Activated gamma-delta T cell (primary cell): Measurements from ENCODE around the gene LBR.

Source experiments
- DNase-seq: peaks from one replicate; lab custom pipeline; 2025; lab: John Stamatoyannopoulos, UW

The LBR gene

DNA sequence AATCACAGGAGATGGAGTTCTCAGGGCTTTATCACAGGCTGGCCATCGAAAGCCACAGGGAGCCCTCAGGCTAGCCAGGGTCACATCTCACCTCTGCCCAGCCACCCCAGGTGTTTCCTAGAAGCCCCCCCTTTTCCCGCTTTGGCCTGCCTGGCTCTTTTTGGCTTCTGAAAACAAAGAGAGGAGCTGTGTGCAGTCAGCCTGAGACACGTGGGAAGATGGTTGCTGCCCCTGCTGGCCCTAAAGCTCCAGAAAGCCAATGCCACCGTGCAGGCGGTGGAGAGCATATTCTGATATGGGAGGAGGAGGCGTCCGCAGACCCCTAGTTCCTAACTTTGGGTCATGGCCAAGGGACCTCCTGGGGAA is 18.7 kb upstream of the LBR start:
- DNase-seq, result no peak

DNA sequence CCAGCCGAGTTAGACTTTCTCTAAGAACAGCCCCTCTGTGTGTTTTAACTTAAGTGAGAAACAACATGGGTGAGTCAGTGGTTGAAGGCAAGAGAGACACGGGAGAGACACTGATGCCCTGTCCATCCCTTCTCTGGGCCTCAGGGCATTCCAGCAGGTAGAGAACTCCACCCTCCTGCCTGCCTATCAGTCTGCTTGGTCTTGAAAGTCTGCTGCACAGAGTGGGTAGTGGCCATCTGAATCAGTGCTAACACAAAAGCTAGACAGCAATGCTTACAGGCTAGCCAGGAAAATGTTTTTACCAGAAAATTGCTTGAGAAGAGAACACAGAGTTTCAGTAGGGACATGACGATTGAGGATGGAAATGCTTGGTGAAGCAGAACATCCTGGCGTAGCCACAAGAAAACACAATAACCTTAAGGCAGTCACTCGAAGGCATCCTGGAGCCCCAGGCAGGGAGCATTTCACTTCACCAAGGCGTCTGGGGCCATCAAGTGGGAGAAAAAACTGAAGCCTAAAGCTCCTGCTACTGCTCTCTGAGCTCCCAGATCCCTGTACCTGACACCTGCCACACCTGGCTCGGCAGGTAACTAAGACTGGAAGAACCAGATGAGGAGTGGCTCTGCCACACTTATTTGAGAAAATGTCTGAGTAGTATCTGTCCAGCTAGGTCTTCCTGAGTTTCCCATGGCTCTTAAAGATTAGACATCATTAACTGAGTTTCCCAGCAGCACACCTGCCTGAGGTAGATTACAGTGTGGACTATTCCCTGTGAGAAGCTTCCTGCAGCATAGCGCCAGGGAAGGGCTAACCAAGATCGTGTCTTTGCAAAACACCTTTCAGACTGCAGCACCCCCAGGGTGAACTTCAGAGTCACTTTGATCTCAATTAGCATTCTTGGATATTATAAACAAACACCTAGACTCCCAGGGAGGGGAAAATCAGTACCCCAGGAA is 18.1 kb upstream of the LBR start:
- no peak for DNase-seq

DNA sequence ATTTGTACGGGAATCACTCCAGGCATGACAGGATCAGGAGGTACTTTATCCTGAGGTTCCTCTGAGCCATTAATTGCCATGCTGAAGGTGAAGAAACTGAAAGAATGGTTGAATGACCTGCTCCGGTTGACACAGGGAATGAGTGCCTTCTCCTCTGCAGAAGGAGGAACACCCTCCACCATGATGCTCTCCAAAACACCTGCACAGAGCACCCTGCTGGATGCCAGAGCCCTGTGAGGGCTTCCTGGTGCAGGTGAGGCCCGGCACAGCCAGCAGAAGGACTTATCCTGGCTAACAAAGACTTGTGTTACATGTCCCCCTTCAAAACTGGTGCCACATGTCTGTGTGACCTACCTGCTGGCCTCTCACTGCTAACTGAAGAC is 14.3 kb upstream of the LBR start:
- DNase-seq, result no peak

DNA sequence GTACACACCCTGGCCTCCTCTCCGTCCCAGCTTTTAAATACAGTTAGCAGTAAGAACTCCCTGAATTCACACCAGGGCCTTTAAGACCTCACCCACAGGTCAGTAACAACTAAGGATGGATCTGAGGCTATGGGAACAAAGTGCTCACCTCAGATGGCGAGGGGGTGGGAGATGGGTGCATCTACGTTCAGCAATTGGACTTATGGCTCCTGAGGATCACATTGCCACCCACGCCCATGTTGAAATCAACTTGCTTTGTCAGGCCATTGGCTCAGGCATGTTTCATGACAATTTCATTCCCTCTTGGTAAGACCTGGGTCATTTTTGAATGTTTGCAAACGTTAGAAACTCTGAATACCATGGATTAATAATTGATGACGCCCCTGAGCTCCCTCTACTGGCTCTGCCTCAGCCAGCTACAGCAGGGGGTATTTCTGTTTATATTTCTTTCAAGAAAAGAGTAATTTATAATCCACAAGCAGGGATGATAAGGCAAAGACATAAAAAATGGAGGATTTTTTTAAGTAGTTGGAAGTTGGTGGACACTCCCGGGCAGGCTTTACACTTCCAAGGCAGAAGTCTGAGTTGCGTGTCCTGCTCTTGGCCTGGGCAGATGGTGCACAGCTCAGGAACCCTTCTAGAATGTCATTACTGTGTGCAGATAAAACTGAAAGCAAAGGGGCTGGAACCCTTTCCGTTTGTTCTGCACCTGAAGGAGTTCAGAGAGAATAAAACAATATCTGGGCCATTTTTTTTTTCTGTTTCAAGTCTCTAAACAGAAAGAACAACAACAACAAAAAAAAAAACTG is 13.7 kb upstream of the LBR start:
- no peak for DNase-seq

DNA sequence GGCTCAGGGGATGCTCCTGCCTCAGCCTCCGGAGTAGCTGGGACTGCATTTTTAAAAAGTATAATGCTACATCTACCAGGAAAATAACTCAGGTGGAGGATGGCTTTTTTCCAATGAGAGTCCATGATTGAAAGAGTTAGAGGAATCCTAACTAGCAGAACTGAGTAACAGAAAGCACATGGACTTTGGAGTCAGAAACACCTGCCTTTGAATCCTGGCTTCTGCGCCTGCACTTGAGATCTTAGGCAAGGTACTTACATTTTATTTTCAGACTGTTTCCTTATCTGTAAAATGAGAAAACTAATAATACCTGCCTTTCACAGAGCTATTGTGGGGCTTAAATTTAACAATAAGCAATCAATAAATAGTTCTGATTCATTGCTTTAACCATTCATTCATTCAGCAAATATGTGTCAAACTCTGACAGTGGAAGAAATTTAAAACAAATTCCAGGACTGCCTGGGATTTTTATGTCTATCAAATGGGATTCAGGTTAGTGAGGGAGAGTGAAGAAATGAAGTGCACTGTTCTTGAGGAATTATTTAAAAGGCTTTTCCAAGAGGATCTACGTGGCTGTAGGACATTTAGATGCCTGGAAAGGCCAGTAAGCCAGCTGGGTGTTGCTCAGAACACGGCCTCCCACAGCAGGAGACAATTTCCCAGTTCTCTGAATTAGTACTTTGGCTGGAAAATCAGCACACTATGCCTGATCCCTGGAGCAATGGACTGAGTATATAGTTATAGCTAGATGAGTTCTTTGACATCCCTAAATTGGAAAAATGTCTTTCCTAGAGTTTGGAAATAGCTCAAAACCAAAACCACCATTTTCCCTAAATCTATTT is 12.8 kb upstream of the LBR start:
- no peak for DNase-seq

DNA sequence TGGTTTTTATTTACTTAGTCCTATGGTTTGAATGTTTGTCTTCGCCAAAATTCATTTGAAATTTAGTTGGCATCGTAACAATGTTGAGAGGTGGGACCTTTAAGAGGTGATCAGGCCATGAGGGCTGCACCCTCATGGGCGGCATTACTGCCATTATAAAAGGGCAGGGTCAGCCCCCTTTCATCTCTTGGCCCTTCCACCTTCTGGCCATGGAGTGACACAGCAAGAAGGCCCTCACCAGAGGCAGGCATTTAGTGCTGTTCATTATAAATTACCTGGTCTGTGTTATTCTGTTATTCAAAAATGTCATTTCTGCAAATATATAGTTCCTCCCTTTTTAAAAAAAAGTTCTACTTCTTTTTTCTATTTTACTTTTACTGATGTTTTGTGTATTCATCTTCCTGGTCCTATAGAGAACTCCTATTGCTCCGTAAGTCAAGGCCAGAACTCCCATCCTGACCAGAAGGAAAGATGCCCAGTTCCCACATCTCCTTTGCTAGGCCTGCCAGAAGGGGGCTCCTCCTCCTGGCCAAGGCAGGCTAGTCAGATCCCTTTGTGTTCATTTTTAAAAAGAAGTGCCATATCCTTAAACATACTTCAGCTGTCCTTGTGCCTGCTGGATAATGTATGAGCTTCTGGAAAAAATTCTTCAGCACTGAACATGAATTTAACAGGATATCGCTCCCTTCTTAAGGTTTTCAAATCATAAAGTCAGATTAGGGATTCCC is 10.0 kb upstream of the LBR start:
- DNase-seq, result no peak

DNA sequence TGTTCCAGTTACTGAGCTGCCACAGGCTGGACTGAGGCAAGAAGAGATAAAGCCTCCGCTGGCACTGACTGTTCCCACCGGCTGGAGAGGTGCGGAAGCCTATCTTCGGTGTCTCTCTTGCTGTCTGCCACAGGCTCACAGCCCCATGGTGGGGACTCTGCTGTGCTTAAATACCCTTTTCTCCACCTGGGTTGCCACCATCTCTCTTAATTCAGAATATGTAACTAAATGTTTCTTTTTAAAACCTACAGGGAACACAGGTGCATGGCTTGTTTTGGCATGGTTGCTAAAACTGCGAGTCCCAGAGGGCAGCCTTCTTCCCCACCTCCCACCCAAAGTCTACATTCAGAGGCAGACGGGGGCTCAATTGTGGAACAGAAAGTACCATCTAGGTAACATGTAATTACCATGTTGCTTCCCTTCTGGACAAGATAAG is 8.1 kb upstream of the LBR start:
- DNase-seq, result no peak

DNA sequence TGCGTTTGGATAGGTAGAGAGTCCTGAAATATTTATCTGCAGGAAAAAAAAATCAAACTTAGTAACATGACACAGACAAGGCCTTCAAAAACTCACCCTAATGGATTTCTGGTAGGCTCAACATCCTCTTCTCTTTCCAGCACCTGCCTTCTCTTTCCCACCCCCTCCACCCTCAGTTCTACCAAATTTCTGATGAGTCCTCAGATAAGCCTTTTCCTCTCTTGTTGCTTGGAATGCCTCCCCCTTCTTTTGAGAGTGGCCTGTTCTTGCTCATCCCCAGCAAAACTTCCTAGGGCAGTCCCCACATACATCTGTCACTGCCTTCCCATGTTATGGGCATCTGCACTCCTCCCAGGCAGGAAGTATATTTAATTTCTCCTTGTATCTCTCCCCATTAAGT is 7.6 kb upstream of the LBR start:
- no peak for DNase-seq

DNA sequence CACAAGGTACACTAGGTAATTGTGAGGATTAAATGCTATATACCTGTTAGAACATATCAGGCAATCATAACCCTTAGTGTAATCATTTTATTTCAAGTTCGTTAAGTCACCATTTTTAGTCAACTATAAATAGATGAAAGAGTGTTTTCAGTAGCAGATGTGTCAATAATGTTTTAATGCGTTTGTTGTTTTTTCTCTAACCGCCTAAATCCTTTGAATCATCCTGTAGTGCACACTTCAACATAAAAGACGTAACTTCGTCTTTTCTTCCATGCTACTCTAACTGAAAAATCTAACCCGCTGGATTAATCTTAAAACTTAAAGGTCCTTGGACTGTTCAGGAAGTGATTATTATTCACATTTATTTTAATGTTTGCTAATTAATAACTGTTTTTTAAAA is 7.2 kb upstream of the LBR start:
- no peak for DNase-seq

DNA sequence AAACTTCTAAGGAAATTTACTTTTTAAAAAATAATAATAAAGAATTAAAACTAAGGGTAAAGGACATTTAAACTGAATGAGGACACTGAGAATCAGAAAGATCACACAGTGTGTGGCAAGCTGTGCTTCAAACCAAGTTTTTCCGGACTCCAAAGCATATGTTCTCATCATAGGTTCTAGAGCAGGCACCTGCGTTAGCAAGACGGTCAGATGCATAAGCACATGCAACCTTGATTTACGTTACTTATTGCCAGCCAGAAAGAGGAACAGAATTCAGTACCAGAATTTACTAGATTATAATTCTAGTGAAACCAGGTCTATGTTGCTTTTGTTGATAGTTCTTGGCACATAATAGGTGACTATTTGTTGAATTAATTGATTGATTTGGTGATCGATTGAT is 6.2 kb upstream of the LBR start:
- no peak for DNase-seq

DNA sequence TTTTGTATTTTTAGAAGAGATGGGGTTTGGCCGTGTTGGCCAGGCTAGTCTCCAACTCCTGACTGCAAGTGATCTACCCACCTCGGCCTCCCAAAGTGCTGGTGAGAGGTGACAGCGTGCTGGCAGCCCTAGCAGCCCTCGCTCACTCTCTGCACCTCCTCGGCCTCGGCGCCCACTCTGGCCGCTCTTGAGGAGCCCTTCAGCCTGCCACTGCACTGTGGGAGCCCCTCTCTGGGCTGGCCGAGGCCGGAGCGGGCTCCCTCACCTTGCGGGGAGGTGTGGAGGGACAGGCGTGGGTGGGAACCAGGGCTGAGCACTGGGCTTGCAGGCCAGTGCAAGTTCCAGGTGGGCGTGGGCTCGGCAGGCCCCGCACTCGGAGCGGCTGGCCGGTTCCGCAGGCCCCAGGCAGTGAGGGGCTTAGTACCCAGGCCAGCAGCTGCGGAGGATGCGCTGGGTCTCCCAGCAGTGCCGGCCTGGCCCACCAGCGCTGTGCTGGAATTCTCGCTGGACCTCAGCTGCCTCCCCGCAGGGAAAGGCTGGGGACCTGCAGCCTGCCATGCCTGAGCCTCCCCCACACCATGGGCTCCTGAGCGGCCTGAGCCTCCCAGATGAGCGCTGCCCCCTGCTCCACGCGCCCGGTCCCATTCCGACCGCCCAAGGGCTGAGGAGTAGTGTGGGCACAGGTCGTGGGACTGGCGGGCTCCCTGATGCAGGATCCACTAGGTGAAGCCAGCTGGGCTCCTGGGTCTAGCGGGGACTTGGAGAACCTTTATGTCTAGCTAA is 3.4 kb upstream of the LBR start:
- DNase-seq, result no peak

DNA sequence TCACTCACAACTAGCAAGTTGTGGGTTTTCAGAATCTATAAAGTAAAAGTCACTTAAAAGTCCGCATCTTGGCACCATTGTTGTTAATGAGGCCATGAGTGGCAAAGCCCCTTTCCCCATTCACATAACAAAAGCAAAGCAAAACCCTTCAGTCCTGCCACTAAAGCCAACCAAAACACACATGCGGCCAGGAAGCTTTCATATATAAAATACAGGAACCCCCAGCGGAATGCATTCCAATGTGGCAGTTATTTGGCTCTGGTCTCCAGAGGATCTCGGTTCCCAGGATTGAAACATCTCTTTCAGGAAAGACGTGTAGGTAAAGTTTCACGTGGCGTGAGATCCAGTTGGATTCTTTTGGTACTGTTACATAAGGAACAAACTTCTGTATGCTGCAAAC is 2.5 kb upstream of the LBR start:
- no peak for DNase-seq

DNA sequence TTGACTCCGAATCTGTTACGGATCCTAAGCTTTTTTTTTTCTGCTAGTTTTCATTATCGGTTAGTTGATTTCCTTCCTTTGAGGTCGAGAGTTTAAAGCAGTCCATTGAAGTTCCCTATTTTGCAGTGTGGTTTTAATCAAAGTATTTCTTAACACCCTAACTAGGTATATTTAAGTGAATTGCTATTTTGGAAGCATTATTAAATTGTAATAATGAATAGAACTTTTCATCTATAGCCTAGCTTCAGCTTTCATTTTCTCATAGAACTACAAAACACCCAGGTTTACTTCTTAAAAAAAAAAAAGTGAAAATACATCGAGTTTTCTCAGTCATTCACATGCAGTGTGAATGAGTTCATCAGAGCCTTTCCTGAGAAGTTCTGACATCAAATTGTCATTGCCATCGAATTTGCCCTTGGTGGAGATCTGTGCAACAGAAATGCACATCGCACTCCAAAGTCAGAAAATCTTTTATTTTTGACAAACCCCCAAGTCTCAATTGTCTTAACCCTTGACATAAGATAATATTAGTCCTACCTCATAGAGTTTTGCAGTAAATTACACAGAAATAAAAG is 1.1 kb upstream of the LBR start:
- DNase-seq, result no peak

DNA sequence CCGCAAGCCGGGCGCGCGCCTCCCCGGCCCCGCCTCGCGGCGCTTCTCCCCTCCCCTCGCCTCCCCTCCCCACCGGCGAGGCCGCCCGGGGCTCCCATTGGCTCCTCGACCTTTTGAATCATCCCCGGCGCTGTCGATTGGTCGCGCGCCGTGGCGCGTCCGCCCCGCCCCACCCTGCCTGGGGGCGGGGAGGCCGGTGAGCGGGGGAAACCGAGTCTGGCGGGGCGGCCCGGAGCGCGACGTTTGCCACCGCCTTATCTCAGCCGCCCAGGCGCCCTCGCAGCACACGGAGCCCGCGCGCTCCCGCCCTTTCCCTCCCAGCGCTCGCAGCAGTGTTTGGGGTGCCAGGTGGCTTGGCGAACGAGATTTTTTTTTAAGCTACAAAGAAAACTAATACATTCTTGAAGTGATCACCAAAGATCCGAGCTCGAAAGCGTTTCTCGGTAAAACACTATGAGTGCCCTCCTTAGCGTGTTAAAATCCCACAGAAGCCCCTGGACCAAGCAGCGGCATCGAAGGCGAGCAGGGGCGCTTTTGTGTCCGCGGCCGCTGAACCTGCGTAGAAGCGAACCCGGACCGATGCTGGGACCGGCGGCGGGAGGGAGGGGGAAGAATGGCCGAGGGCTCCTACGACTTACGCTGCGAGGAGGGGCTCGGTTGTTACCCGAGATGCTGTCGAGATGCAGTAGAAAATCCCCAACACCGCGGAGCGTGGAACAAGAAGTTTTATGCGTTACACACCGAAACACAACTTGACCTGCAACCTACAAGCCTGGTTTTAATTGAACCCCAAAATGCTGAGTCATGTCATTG is 436 bp upstream of the LBR start:
- DNase-seq, result peak; percentile 90

DNA sequence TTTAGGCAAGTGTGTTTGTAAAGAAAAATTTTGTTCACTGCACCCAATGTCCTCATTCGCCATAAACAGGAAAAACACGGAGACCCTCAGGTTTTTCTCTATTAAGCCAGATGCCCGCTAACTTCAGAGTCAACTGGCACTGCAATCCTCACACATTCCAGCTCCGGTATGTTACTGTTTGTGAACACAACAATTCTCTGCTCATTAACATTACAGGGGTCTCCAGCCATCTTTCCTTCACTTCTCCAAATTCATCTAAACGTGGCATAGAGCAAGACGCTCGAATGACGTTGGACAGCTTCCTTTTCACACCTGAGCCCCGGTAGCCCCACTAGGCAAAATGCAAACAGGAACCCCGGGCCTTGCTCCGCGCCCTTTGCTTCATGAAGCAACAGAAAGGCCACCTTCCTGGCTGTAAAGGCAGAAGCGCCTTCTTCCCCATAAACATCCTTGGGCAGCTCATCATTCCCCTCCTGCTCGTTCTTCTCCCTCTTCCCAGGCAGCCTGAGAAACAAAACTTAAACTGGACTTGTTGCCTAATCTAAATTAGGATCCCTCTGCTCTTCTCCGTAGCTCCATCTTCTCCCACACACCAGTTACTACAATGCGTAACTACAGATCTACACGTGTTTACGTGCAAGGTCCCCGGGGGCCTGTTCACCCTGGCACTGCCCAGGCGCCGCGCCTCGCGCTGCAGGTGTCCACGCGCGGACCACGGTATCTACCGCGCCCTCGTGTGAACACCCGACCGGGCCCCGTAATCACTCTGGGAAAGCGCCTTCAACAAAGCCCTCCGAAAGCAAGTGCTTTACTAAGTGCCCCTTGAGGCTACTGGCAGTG is 1.2 kb downstream of the LBR start:
- DNase-seq, result no peak

DNA sequence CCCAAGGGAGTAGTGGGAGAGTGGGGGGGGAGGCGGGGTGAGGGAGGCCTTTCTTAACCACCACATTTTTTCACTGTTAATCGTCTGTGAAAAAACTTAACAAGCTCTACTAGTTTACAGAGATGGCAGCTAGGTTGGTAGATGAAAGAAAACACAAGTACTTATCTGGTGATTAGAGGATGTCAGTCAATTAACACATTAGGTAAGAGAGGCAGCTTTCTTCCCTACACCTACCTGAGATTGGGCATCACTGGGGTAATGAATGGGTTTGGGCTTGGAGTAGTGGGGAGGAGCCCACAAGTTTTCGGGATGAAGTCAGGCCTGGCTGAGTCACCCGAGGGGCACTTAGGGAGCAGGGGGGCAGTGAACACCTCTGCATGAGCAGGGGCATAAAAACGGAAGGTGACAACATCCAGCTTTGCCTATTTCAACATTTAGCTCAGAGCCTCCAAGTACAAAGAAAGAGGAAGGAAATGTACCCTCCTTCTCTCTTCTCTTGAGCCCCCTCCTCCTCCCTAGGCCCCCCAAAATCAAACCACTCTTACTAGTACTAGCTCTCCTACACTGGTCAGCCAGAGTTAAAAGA is 2.5 kb downstream of the LBR start:
- no peak for DNase-seq

DNA sequence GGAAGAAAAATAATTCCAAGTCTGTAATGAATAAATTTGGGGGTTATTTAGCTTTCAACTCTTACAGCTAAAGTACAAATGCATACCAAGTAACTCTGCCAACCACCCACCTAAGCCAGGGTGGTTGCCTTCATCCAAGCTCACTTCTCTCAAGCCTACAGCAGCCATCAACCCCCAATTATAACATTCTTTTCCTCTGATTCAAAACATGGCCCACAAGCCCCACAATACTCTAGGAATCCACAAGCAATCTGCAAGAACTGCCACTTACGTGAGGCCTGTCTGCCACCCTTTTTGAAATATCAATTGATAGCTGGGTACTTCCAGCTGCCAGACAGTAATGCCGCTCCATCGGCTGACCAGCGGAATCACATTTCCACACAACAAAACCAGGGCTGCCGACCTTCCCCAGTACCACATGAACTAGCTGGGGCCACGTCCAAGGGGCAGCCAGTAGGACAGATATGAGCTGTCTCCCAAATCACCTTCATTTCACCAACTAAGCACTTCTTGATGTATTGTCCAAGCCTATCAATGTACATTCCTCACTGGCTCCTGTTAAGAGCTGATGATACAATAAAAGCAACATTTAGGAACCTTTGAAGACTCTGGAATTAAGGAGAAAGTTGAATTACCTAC is 3.2 kb downstream of the LBR start:
- no peak for DNase-seq

DNA sequence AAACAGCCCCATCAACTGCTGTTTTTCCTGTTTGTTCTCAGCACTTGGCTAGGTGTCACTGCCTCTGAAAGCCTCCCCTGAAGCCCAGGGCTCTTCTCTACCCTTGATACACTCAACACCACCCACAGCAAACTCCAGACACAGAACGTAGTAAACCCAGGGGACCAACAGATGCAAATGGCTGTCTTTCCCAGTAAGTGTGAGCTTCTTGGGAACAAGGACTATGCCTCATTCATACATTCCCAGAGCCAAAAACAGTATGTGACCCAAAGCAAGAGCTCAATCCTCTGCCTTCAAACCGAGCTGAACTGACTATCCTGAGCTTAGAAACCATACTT is 4.4 kb downstream of the LBR start:
- no peak for DNase-seq
